ENCODE results near the gene SH3PXD2B.

SH3PXD2B gene

GRCh38 chr5:172389578-172390112, 64.7 kb downstream of the SH3PXD2B start:
- no peak for DNase-seq (ENCODE audit: low spot score)
- no peak for TF ChIP-seq CTCF (IDR thresholded peaks at IDR 0.05; ENCODE audit: extremely low read depth, missing control alignments)

- TF ChIP-seq CTCF (IDR thresholded peaks at IDR 0.05; ENCODE audit: extremely low read depth, missing control alignments) = no peak
- no peak for DNase-seq (ENCODE audit: low spot score)
Observed at GRCh38 chr5:172388246-172388733, 66.0 kb downstream of the SH3PXD2B start.

GRCh38 chr5:172385707-172386106, 68.6 kb downstream of the SH3PXD2B start:
- DNase-seq (ENCODE audit: low spot score) = no peak
- no peak for TF ChIP-seq CTCF (IDR thresholded peaks at IDR 0.05; ENCODE audit: extremely low read depth, missing control alignments)

- no peak for TF ChIP-seq CTCF (IDR thresholded peaks at IDR 0.05; ENCODE audit: extremely low read depth, missing control alignments)
Observed at GRCh38 chr5:172385010-172385563, 69.2 kb downstream of the SH3PXD2B start.

GRCh38 chr5:172383191-172383802, 71.0 kb downstream of the SH3PXD2B start:
- DNase-seq (ENCODE audit: low spot score) = no peak
- TF ChIP-seq CTCF (IDR thresholded peaks at IDR 0.05; ENCODE audit: extremely low read depth, missing control alignments) = no peak

More at GRCh38 chr5:172385010-172385563, 69.2 kb downstream of the SH3PXD2B start:
- DNase-seq (ENCODE audit: low spot score) = no peak

GRCh38 chr5:172380987-172381643, 73.2 kb downstream of the SH3PXD2B start:
- no peak for DNase-seq (ENCODE audit: low spot score)
- no peak for TF ChIP-seq CTCF (IDR thresholded peaks at IDR 0.05; ENCODE audit: extremely low read depth, missing control alignments)
